ENCODE measurements around the gene ACOX3.

ACOX3 gene

GRCh38 chr4:8316911-8317351 lies 123.6 kb downstream of the ACOX3 start:
- no peak for DNase-seq
